ENCODE data around the gene PRKCH.

DNA sequence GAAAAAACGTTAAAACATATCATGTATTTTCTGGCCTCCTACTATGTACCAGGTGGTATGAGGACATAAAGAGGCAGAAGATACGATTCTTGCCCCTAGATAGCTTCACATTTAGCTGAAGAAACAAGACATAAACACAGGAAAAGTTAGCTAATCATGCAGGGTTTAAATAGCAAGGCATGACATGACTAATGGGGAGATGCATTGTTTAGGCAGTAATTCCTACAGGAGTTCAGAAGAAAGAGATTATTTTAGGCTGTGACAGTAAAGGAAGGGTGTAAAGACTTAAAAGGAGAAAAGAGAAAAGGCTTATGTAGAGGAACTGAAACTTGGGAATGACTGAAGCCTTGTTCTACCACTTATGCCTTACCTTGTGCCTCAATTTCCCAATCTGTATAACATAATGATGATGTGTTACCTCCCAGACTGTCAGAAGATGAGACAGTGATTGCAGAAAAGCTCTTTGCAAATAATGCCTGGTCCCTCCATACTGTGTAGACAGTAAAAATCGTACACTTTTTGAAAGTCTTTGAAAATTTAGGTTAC lies 44.4 kb downstream of the PRKCH start:
- no peak for TF ChIP-seq POLR2A (IDR thresholded peaks at IDR 0.05; ENCODE audit: low read length)
- no peak for TF ChIP-seq GATA1 (IDR thresholded peaks at IDR 0.05; ENCODE audit: low read depth, low read length)
